ENCODE measurements around the gene GSE1. TPM values are rescaled to one million over a fixed set of nuclear protein-coding genes. Genes with fewer than 3 reads are reported as not detected.

Gene GSE1
- total RNA-seq, 4 donors from 2014 or later: 79.7 to 196 (median 143) TPM

DNA sequence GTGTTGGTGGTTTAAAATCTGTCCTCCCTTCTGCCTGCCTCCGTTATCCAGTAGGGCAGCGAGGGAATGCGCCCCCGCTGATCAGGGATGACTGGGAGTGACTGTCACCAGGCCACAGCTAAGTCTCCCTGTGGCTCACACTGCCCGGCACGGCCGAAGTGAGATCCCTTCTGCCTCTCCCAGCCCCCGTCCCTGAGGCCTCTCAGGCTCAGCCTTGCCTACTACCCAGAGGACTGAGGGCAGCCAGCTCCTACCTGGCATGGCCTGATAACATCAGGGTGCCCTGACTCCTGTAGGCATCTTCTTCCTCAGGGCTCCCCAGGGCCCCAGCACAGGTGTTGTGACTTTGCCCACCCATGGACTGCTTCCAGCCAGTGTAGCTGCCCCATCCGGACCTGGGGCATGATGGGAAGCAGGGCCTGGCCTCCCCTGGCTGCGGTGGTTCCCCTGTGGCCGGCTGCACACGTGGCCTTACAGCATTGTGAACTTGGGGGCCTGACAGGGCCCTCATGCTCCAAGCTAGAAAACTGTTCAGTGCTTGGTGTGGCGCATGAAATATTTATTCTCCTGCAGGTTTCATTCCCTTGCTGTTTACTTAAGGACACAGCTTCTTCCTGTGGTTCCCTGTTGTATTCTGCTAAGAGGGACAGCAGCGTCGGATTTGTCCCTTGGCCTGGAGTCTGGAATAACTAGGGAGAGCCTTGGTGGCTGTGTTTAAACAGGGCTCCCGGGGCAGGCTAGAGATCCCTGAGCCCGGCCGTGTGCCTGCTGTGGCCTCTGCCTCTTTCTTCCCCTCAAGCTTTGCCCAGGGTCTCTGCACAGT, 45.6 kb downstream of the GSE1 start:
- Histone ChIP-seq H3K4me3 (no peak overlapping the region), H3K27ac (no peak overlapping the region), H3K27me3 (no peaks in the 10 kb centered on the region), H3K36me3 (peaks cover 0 to 97% (median 0%) of the 10 kb centered on the region in 3 donors), H3K4me1 (peaks cover 0 to under 1% (median 0%) of the 10 kb centered on the region in 4 donors), H3K9me3 (no peaks in the 10 kb centered on the region)
- no peak for TF ChIP-seq POLR2A (IDR thresholded peaks at IDR 0.05)
- TF ChIP-seq, protein P1, sequence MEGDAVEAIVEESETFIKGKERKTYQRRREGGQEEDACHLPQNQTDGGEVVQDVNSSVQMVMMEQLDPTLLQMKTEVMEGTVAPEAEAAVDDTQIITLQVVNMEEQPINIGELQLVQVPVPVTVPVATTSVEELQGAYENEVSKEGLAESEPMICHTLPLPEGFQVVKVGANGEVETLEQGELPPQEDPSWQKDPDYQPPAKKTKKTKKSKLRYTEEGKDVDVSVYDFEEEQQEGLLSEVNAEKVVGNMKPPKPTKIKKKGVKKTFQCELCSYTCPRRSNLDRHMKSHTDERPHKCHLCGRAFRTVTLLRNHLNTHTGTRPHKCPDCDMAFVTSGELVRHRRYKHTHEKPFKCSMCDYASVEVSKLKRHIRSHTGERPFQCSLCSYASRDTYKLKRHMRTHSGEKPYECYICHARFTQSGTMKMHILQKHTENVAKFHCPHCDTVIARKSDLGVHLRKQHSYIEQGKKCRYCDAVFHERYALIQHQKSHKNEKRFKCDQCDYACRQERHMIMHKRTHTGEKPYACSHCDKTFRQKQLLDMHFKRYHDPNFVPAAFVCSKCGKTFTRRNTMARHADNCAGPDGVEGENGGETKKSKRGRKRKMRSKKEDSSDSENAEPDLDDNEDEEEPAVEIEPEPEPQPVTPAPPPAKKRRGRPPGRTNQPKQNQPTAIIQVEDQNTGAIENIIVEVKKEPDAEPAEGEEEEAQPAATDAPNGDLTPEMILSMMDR (IDR thresholded peaks at IDR 0.05): no peak
- no peak for DNase-seq

DNA sequence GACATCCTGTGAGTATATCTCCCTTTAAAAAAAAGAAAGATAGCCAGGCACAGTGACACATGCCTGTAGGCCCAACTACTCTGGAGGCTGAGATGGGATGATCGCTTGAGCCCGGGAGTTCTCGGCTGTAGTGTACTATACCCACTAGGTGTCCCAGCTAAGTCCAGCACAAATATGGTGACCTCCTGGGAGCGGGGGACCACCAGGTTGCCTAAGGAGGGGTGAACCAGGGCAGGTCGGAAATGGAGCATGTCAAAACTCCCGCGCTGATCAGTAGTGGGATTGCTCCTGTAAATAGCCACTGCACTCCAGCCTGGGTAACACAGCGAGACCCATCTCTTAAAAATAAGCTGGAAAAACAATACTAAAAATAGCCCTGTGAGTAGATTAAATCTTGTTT, 46.2 kb downstream of the GSE1 start:
- H3K36me3 ChIP-seq: peaks cover 0 to 98% (median 0%) of the 10 kb centered on the region in 3 donors

DNA sequence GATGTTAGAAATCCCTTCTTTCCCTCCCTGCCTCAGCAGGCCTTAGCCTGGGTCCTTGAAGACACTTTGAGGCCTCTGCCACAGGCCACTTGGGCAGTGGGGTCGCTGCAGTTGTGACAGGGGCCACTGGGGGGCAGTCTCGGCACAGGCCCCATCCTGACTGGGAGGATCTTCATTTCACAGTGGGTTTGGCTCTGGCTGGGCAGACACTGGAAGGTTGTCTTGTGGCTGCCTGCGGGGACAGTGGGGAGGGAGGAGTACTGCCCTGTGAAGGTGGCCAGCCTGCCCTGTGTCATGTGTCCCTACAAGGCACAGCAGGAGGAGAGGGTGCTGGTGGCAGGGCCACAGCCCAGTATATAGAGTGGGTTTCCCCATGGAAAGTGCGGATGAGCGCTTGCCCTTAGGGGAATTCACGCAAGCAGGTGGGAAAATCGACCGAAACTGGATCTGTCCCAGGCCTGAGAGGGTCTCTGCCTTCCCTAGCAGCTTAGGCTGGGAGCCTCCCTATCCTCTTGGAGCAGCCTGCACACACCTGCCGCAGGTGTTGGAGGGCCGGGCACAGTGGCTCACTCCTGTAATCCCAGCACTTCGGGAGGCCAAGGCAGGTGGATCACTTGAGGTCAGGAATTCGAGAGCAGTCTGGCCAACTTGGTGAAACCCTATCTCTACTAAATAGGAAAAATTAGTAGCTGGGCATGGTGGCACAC, 46.8 kb downstream of the GSE1 start:
- H3K9me3 ChIP-seq: no peaks in the 10 kb centered on the region
- peak; percentile 59 to 84 (median 77) for DNase-seq
- H3K27me3 ChIP-seq: no peaks in the 10 kb centered on the region
- TF ChIP-seq POLR2A (IDR thresholded peaks at IDR 0.05): no peak
- TF ChIP-seq, protein P1 (IDR thresholded peaks at IDR 0.05): peak; percentile 60 to 89 (median 82)
- H3K4me3 ChIP-seq: no peak overlapping the region
- H3K4me1 ChIP-seq: no peaks in the 10 kb centered on the region
- H3K36me3 ChIP-seq: peaks cover 0 to 98% (median 0%) of the 10 kb centered on the region in 3 donors
- H3K27ac ChIP-seq: no peak overlapping the region

More for the DNA sequence above, 46.2 kb downstream of the GSE1 start:
- Histone ChIP-seq H3K27ac (no peak overlapping the region), H3K4me1 (no peaks in the 10 kb centered on the region), H3K27me3 (no peaks in the 10 kb centered on the region), H3K4me3 (no peak overlapping the region), H3K9me3 (no peaks in the 10 kb centered on the region)
- TF ChIP-seq, protein P1 (IDR thresholded peaks at IDR 0.05): no peak
- DNase-seq: no peak

DNA sequence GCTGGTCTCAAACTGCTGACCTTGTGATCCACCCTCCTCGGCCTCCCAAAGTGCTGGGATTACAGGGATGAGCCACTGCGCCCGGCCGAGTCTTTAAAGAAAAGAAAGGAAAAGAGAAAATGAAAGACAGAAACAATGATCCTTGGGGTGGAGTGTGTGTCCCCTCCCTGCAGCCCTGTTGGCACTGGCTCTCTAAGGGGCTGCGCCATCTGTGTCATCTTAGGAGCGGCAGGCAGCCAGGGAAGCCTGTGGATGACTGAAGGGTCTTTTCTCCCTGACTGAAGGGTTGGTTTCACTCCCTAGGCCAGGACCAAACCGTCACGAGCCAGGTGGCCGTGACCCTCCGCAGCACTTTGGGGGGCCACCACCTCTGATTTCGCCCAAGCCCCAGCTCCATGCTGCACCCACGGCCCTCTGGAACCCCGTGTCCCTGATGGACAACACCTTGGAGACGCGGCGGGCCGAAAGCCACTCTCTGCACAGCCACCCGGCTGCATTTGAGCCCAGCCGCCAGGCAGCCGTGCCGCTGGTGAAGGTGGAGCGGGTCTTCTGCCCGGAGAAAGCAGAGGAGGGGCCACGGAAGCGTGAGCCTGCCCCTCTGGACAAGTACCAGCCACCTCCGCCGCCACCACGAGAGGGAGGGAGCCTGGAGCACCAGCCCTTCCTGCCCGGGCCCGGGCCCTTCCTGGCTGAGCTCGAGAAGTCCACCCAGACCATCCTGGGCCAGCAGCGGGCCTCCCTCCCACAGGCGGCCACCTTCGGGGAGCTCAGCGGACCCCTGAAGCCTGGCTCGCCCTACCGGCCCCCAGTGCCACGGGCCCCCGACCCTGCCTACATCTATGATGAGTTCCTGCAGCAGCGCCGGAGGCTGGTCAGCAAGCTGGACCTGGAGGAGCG, 48.0 kb downstream of the GSE1 start:
- Histone ChIP-seq H3K9me3 (no peaks in the 10 kb centered on the region), H3K27me3 (no peaks in the 10 kb centered on the region), H3K36me3 (peaks cover 0 to 98% (median 0%) of the 10 kb centered on the region in 3 donors), H3K27ac (no peak overlapping the region), H3K4me1 (no peaks in the 10 kb centered on the region), H3K4me3 (no peak overlapping the region)
- DNase-seq: no peak
- TF ChIP-seq POLR2A (IDR thresholded peaks at IDR 0.05): no peak
- TF ChIP-seq, protein P1 (IDR thresholded peaks at IDR 0.05): no peak
